Adrenal gland (tissue), 5 donors: Measurements from ENCODE around the gene CTTN.

Source experiments
- POLR2A ChIP-seq, 2 donors: fragments of 450-650 bp; IDR thresholded peaks; one replicate each; pipeline ENCODE4 v1.6.1; 2017; ENCODE audit warnings: antibody characterized with exemption in 2 of 2, mild to moderate bottlenecking in 2 of 2, moderate library complexity in 1 of 2
- TF ChIP-seq, protein P1 (sequence below), 6 experiments: fragments of 450-650 bp in 4 of 6; fragments of 200-600 bp in 2 of 6; sonication (generic) in 1 of 6; IDR thresholded peaks; 1 replicate in 5 of 6; 2 replicates in 1 of 6; pipeline versions ENCODE4 v1.5.1 to v1.8.0; 2016 to 2021; ENCODE audit warnings: antibody characterized with exemption in 6 of 6, mild to moderate bottlenecking in 2 of 6, moderate library complexity in 1 of 6
- donor health status: DM: no; HTN: no; CAD: no.

DNA sequence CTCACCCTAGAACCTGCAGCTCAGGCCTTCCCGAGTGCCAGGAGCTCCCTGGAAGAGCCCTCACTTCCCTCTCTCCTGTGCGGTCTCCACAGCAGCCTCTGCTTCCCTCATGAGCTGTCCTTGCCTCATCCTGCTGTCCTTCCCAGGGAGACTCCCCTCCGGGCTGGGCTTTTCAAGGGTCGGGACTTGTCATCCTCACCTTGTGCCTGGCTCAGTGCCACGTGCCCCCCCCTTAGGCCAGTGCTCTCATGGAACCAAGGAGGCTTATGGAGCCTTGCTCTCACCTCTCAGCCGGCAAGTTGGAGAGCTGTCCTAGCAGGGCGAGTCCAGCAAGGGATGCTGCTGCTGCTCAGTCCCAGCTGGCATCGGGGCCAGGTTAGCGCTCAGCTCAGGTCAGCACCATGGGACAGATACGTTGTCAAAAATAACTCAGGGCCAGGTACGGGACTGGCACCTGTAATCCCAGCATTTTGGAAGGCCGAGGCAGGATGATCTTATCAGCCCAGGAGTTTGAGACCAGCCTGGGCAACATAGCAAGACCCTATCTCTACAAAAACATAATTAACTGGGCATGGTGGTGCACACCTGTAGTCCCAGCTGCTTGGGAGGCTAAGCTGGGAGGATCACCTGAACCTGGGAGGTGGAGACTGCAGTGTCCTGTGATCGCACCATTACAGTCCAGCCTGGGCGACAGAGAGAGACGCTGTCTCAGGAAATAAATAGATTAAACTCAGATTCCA is 13.6 kb downstream of the CTTN start:
- TF ChIP-seq, protein P1, sequence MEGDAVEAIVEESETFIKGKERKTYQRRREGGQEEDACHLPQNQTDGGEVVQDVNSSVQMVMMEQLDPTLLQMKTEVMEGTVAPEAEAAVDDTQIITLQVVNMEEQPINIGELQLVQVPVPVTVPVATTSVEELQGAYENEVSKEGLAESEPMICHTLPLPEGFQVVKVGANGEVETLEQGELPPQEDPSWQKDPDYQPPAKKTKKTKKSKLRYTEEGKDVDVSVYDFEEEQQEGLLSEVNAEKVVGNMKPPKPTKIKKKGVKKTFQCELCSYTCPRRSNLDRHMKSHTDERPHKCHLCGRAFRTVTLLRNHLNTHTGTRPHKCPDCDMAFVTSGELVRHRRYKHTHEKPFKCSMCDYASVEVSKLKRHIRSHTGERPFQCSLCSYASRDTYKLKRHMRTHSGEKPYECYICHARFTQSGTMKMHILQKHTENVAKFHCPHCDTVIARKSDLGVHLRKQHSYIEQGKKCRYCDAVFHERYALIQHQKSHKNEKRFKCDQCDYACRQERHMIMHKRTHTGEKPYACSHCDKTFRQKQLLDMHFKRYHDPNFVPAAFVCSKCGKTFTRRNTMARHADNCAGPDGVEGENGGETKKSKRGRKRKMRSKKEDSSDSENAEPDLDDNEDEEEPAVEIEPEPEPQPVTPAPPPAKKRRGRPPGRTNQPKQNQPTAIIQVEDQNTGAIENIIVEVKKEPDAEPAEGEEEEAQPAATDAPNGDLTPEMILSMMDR (IDR thresholded peaks at IDR 0.05) = no peak
- no peak for TF ChIP-seq POLR2A (IDR thresholded peaks at IDR 0.05)
